HepG2 (cell line): Measurements from ENCODE around the gene TPD52L2. TPM values are rescaled to one million over a fixed set of nuclear protein-coding genes. Genes with fewer than 3 reads are reported as not detected.

Source experiments
- ATAC-seq: fragments of 200-7000 bp; cut with Tn5 transposase; 3 replicates; pipeline ENCODE4 v1.9.1; 2020; ENCODE audit warnings: mild to moderate bottlenecking, moderate library complexity
- BruUV-seq: library from RNA; stranded (reverse); fragments of 400-500 nt; replicated peaks from 2 replicates; lab custom pipeline; 2021; lab: Mats Ljungman, UMichigan
- CTCF ChIA-PET: fragments of 300-600 bp; formaldehyde crosslinking; extraction: SDS; loops from one replicate; lab custom pipeline; 2021; ENCODE audit warnings: low total read pairs, inconsistent platforms, low intra/inter-chr PET ratio; lab: Yijun Ruan, JAX
- POLR2A ChIA-PET: fragments of 350-600 bp; sonication (Branson Sonifier 250); formaldehyde crosslinking; loops from one replicate; lab custom pipeline; 2020; ENCODE audit warnings: antibody characterized with exemption, inconsistent platforms; lab: Yijun Ruan, JAX
- DNase-seq: peaks from one replicate; pipeline ENCODE4 v3.0.0-alpha.2; 2015; ENCODE audit warnings: low spot score
- FAIRE-seq: peaks from 3 replicates; lab custom pipeline; 2011; peaks lifted over from hg19 to GRCh38; lab: Jason Lieb, UNC
- H2AFZ ChIP-seq: one replicate; pipeline ENCODE4 v1.6.1; 2011; ENCODE audit warnings: low read length, inconsistent platforms
- H3K27ac ChIP-seq: fragments of 300-600 bp; 3 replicates; pipeline ENCODE4 v1.8.0; 2011; ENCODE audit warnings: mixed run types, mild to moderate bottlenecking, mixed read lengths, low read length, inconsistent platforms; ENCODE audit not compliant: insufficient read depth; ENCODE audit errors: extremely low read length
- H3K27me3 ChIP-seq, 2 experiments: fragments of 200-600 bp in 1 of 2; 2 replicates in 1 of 2; 3 replicates in 1 of 2; pipeline versions ENCODE4 v1.6.0 to v1.8.0; 2011; ENCODE audit warnings: low read length in 2 of 2, mild to moderate bottlenecking in 2 of 2, moderate library complexity in 2 of 2, inconsistent platforms in 1 of 2; ENCODE audit not compliant: insufficient read depth in 2 of 2, control insufficient read depth in 1 of 2
- H3K36me3 ChIP-seq, 2 experiments: fragments of 200-600 bp in 1 of 2; replicated peaks in 1 of 2; 2 replicates in 1 of 2; 3 replicates in 1 of 2; pipeline versions ENCODE4 v1.5.1 to v1.8.0; 2011; ENCODE audit warnings: low read length in 2 of 2, inconsistent platforms in 1 of 2; ENCODE audit not compliant: insufficient read depth in 2 of 2, control insufficient read depth in 1 of 2
- H3K4me1 ChIP-seq: 2 replicates; pipeline ENCODE4 v1.5.1; 2012; ENCODE audit warnings: low read length, inconsistent platforms; ENCODE audit not compliant: insufficient read depth
- H3K4me2 ChIP-seq: 2 replicates; pipeline ENCODE4 v1.6.0; 2011; ENCODE audit warnings: low read depth, low read length, inconsistent platforms
- H3K4me3 ChIP-seq, 3 experiments: fragments of 200-600 bp in 1 of 3; sonication (generic), shearing (Covaris generic) in 1 of 3; replicated peaks in 1 of 3; 2 replicates each; pipeline ENCODE4 v1.5.1; 2011 to 2016; ENCODE audit warnings: low read length in 3 of 3, inconsistent platforms in 2 of 3, low read depth in 2 of 3, mild to moderate bottlenecking in 2 of 3, control low read depth in 1 of 3, mixed read lengths in 1 of 3; ENCODE audit not compliant: insufficient read depth in 1 of 3
- H3K79me2 ChIP-seq: one replicate; pipeline ENCODE4 v1.6.1; 2011; ENCODE audit warnings: low read length, inconsistent platforms; ENCODE audit not compliant: insufficient read depth
- H3K9ac ChIP-seq: 2 replicates; pipeline ENCODE4 v1.6.0; 2011; ENCODE audit warnings: mild to moderate bottlenecking, low read depth, low read length, inconsistent platforms; ENCODE audit not compliant: insufficient read depth
- H3K9me3 ChIP-seq: 2 replicates; pipeline ENCODE4 v1.5.1; 2012; ENCODE audit warnings: mild to moderate bottlenecking, low read length
- H4K20me1 ChIP-seq: 2 replicates; pipeline ENCODE4 v1.6.0; 2011; ENCODE audit warnings: inconsistent platforms, mild to moderate bottlenecking, low read length, moderate library complexity; ENCODE audit not compliant: insufficient read depth
- AHDC1 ChIP-seq: sonication (generic); formaldehyde crosslinking; IDR thresholded peaks from 2 replicates; pipeline ENCODE4 v1.5.1; 2020; ENCODE audit warnings: mild to moderate bottlenecking, missing genetic modification reagents, borderline replicate concordance
- ZNF20 ChIP-seq: sonication (generic); formaldehyde crosslinking; IDR thresholded peaks from 2 replicates; pipeline ENCODE4 v1.4.0; 2020; ENCODE audit warnings: mild to moderate bottlenecking, moderate library complexity, missing genetic modification reagents
- WGBS: methylation state at CpG from one replicate; pipeline ENCODE4 v1.1.6; 2017; ENCODE audit warnings: low lambda C conversion rate; 5-methylcytosine and 5-hydroxymethylcytosine counted together
- in situ Hi-C: cut with HindIII; loops from 2 replicates; pipeline ENCODE4 v1.10.0; 2017; ENCODE audit warnings: low pct_unique_long_range_greater_than_20kb; ENCODE audit not compliant: extremely low pct_ligation_motif_present
- intact Hi-C: fragments of 100-400 bp; cut with micrococcal nuclease; formaldehyde crosslinking; loops from one replicate; pipeline ENCODE4 v1.10.0; 2022; ENCODE audit not compliant: unreplicated experiment
- polyA plus RNA-seq, 8 experiments: library from polyadenylated mRNA; depleted of rRNA in 3 of 8; stranded (reverse) in 7 of 8; unstranded in 1 of 8; fragments of >200 nt; fragmentation: Illumina TruSeq in 4 of 8; extraction: Trizol in 4 of 8; gene quantifications; 2 replicates each; pipeline versions ENCODE4 v1.2.1 to v1.2.3, GENCODE V29; 2011 to 2016; ENCODE audit warnings: low read depth in 4 of 8, missing spikeins in 1 of 8, mixed read lengths in 1 of 8; ENCODE audit not compliant: insufficient read depth in 1 of 8
- total RNA-seq, 5 experiments: library from RNA; depleted of rRNA; stranded (reverse); fragments of >200 nt; fragmentation: Illumina TruSeq; extraction: Trizol; gene quantifications; 2 replicates each; pipeline ENCODE4 v1.2.3, GENCODE V29; 2016; ENCODE audit warnings: low read depth in 1 of 5

Gene TPD52L2
- total and polyA plus RNA-seq, 2 of the 13 experiments (the other 11 are each of a cell fraction or from before 2014, with no cell fraction given), result 156 to 184 TPM

DNA sequence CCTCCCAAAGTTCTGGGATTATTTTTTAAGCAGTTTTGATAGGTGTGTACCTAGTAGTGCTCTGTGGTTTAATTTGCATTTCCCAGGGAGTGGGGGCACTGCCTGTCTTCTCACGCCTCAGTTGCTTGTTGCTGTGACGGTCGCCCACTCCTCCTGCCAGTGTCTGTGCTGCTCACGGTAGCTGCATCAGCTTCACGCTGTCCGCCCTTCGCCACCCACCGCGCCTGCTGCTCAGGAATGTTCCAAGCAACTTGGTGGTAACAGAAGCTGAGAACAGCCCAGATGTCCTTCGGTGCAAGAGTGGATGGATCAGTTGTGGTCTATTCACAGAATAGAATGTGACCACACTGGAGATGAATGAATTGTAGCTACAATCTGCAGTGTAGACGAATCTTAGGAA lies 52.7 kb downstream of the TPD52L2 start:
- intact Hi-C loops (no loop called here), in situ Hi-C loops (no loop called here)
- Histone ChIP-seq H3K4me3 (no peak overlapping the region), H3K27me3 (no peaks in the 10 kb centered on the region), H3K4me2 (no peak overlapping the region), H2AFZ (no peak overlapping the region), H3K27ac (no peak overlapping the region), H3K36me3 (peaks cover 16 to 30% of the 10 kb centered on the region in 2 experiments; a peak in 4 of 5 replicates), H3K9me3 (no peaks in the 10 kb centered on the region), H3K4me1 (peaks cover 11% of the 10 kb centered on the region), H3K79me2 (peaks cover 41% of the 10 kb centered on the region), H4K20me1 (peaks cover 7% of the 10 kb centered on the region; the same call in 1 of the 2 replicates), H3K9ac (no peak overlapping the region)
- 96% methylated on average over 11 of the region's 11 CpGs for WGBS
- TF ChIP-seq ZNF20 (CRISPR knock-in tag), result no peak
- TF ChIP-seq AHDC1, result 0 out of 2 replicates have a peak, but pooled peaks have one; percentile 37
- no peak for DNase-seq
- ChIA-PET POLR2A (no interaction called here), CTCF (no interaction called here)
- BruUV-seq, result no TSS peak
- FAIRE-seq, result no peak
- ATAC-seq, result no peak
